ENCODE results near the gene SH3RF3.

DNA sequence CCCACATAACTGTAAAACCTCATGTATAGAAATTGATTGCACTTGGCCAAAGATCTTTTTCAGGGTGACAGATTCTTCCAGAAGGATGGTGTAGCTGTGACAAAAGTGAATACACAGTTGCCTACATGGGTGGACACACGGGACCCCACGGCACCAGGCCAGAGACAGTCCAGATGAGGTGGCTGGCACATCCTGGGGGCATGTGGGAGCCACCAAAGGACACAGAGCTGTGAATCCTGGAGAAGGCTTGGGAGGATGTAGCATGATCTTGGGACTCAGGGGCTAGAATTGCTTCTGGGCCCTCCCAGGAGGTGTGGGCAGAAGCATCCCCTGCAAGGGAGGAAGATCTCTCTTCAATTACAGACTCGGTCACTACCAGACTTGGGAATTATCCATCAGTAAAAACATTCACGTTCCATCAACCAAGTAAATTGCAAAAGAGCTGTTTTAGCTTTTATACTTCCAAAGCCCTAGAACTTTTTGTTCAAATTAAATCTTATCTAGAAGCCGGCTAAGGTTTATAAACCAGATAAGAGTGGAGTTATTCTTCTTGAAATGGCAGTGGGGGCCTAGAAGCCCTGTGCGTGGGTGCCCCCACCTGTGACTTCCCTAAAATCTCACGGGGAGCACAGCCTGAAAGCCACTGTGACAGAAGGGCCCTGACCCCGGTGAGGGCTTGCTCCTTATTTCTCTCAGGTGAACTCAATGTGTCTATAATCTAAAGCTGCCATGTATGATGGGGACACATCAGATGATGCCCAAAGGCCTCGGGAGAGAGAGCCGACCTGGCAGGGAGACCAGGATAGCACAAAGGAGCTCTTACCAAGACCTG lies 403.1 kb downstream of the SH3RF3 start:
- TF ChIP-seq, protein P1, sequence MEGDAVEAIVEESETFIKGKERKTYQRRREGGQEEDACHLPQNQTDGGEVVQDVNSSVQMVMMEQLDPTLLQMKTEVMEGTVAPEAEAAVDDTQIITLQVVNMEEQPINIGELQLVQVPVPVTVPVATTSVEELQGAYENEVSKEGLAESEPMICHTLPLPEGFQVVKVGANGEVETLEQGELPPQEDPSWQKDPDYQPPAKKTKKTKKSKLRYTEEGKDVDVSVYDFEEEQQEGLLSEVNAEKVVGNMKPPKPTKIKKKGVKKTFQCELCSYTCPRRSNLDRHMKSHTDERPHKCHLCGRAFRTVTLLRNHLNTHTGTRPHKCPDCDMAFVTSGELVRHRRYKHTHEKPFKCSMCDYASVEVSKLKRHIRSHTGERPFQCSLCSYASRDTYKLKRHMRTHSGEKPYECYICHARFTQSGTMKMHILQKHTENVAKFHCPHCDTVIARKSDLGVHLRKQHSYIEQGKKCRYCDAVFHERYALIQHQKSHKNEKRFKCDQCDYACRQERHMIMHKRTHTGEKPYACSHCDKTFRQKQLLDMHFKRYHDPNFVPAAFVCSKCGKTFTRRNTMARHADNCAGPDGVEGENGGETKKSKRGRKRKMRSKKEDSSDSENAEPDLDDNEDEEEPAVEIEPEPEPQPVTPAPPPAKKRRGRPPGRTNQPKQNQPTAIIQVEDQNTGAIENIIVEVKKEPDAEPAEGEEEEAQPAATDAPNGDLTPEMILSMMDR (IDR thresholded peaks at IDR 0.05): no peak
- TF ChIP-seq, protein P2, sequence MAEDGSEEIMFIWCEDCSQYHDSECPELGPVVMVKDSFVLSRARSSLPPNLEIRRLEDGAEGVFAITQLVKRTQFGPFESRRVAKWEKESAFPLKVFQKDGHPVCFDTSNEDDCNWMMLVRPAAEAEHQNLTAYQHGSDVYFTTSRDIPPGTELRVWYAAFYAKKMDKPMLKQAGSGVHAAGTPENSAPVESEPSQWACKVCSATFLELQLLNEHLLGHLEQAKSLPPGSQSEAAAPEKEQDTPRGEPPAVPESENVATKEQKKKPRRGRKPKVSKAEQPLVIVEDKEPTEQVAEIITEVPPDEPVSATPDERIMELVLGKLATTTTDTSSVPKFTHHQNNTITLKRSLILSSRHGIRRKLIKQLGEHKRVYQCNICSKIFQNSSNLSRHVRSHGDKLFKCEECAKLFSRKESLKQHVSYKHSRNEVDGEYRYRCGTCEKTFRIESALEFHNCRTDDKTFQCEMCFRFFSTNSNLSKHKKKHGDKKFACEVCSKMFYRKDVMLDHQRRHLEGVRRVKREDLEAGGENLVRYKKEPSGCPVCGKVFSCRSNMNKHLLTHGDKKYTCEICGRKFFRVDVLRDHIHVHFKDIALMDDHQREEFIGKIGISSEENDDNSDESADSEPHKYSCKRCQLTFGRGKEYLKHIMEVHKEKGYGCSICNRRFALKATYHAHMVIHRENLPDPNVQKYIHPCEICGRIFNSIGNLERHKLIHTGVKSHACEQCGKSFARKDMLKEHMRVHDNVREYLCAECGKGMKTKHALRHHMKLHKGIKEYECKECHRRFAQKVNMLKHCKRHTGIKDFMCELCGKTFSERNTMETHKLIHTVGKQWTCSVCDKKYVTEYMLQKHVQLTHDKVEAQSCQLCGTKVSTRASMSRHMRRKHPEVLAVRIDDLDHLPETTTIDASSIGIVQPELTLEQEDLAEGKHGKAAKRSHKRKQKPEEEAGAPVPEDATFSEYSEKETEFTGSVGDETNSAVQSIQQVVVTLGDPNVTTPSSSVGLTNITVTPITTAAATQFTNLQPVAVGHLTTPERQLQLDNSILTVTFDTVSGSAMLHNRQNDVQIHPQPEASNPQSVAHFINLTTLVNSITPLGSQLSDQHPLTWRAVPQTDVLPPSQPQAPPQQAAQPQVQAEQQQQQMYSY (CRISPR knock-in tag; IDR thresholded peaks at IDR 0.05): no peak
- no peak for TF ChIP-seq NFE2L1 (CRISPR knock-in tag; IDR thresholded peaks at IDR 0.05)
- TF ChIP-seq TEAD4 (CRISPR knock-in tag; IDR thresholded peaks at IDR 0.05): no peak

Data from WTC11 (cell line).